Smooth muscle cell (in vitro differentiated cells): ENCODE data around the gene ZNF496. TPM values are rescaled to one million over a fixed set of nuclear protein-coding genes. Genes with fewer than 3 reads are reported as not detected.

ENCODE experiments used
- DNase-seq: peaks from one replicate; lab custom pipeline; 2025; ENCODE audit not compliant: unreplicated experiment; lab: John Stamatoyannopoulos, UW
- H2AFZ ChIP-seq: fragments of 200-600 bp; sonication (generic); 2 replicates; pipeline ENCODE4 v1.6.0; 2016; ENCODE audit warnings: antibody characterized with exemption, low read depth, mild to moderate bottlenecking
- H3F3A ChIP-seq: fragments of 200-600 bp; sonication (generic); 2 replicates; pipeline ENCODE4 v1.6.0; 2017; ENCODE audit warnings: antibody characterized with exemption, low read depth
- H3K27ac ChIP-seq: fragments of 200-600 bp; sonication (generic); 2 replicates; pipeline ENCODE4 v1.5.1; 2016; ENCODE audit warnings: low read depth, mild to moderate bottlenecking
- H3K27me3 ChIP-seq: fragments of 200-600 bp; sonication (generic); 2 replicates; pipeline ENCODE4 v1.6.1; 2016; ENCODE audit warnings: low read depth, mild to moderate bottlenecking
- H3K36me3 ChIP-seq: fragments of 200-600 bp; sonication (generic); 2 replicates; pipeline ENCODE4 v1.5.1; 2016; ENCODE audit warnings: low read depth
- H3K4me1 ChIP-seq: fragments of 200-600 bp; sonication (generic); 2 replicates; pipeline ENCODE4 v1.5.1; 2016; ENCODE audit warnings: low read depth
- H3K4me2 ChIP-seq: fragments of 200-600 bp; sonication (generic); 2 replicates; pipeline ENCODE4 v1.6.0; 2016; ENCODE audit warnings: mild to moderate bottlenecking
- H3K4me3 ChIP-seq: fragments of 200-600 bp; sonication (generic); 2 replicates; pipeline ENCODE4 v1.5.1; 2016; ENCODE audit warnings: mild to moderate bottlenecking
- H3K79me2 ChIP-seq: fragments of 200-600 bp; sonication (generic); 2 replicates; pipeline ENCODE4 v1.6.0; 2016; ENCODE audit warnings: low read depth, mild to moderate bottlenecking
- H3K9ac ChIP-seq: fragments of 200-600 bp; sonication (generic); 2 replicates; pipeline ENCODE4 v1.6.0; 2016; ENCODE audit warnings: low read depth
- H3K9me3 ChIP-seq: fragments of 200-600 bp; sonication (generic); replicated peaks from 2 replicates; pipeline ENCODE4 v1.5.1; 2016; ENCODE audit warnings: low read depth
- H4K20me1 ChIP-seq: fragments of 200-600 bp; sonication (generic); 2 replicates; pipeline ENCODE4 v1.6.0; 2016; ENCODE audit warnings: low read depth
- whole genome bisulfite sequencing: methylation state at CpG from one replicate; pipeline ENCODE4 v1.1.7; 2016; ENCODE audit warnings: low lambda C conversion rate; 5-methylcytosine and 5-hydroxymethylcytosine counted together
- polyA plus RNA-seq: library from polyadenylated mRNA; unstranded; fragments of >200 nt; fragmentation: Nextera tagmentation; extraction: Ambion mirVana; gene quantifications from 2 replicates; pipeline ENCODE4 v1.2.1, GENCODE V29; 2016
- total RNA-seq: library from RNA; depleted of rRNA; stranded (reverse); fragments of >200 nt; gene quantifications from 2 replicates; pipeline ENCODE4 v1.2.3, GENCODE V29; 2014
- TF ChIP-seq, protein P1 (sequence below): fragments of 200-600 bp; sonication (generic); IDR thresholded peaks from 2 replicates; pipeline ENCODE4 v1.5.1; 2017; ENCODE audit warnings: borderline replicate concordance, mild to moderate bottlenecking, antibody characterized with exemption; ENCODE audit not compliant: insufficient read depth, poor library complexity, severe bottlenecking

The ZNF496 gene
- total and polyA plus RNA-seq, 2 experiments from 2014 or later, result 14.8 to 37.0 TPM

GRCh38 chr1:247330548-247331171 lies 1.0 kb downstream of the ZNF496 start:
- 13% methylated on average over 32 of the region's 37 CpGs for WGBS
- Histone ChIP-seq H4K20me1 (peaks cover 62% of the 10 kb centered on the region), H3K27me3 (no peaks in the 10 kb centered on the region), H3K4me2 (peak overlapping the region; percentile 99), H3K36me3 (no peaks in the 10 kb centered on the region), H3K4me1 (peaks cover 26% of the 10 kb centered on the region), H3K79me2 (peaks cover 70% of the 10 kb centered on the region), H3F3A (no peaks in the 10 kb centered on the region), H3K9ac (peak overlapping the region; percentile 94), H3K9me3 (no peaks in the 10 kb centered on the region), H3K27ac (peak overlapping the region; percentile 92), H3K4me3 (peak overlapping the region; percentile 98), H2AFZ (peak overlapping the region; percentile 82)
- TF ChIP-seq, protein P1, sequence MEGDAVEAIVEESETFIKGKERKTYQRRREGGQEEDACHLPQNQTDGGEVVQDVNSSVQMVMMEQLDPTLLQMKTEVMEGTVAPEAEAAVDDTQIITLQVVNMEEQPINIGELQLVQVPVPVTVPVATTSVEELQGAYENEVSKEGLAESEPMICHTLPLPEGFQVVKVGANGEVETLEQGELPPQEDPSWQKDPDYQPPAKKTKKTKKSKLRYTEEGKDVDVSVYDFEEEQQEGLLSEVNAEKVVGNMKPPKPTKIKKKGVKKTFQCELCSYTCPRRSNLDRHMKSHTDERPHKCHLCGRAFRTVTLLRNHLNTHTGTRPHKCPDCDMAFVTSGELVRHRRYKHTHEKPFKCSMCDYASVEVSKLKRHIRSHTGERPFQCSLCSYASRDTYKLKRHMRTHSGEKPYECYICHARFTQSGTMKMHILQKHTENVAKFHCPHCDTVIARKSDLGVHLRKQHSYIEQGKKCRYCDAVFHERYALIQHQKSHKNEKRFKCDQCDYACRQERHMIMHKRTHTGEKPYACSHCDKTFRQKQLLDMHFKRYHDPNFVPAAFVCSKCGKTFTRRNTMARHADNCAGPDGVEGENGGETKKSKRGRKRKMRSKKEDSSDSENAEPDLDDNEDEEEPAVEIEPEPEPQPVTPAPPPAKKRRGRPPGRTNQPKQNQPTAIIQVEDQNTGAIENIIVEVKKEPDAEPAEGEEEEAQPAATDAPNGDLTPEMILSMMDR, result no peak
- DNase-seq, result no peak

DNA sequence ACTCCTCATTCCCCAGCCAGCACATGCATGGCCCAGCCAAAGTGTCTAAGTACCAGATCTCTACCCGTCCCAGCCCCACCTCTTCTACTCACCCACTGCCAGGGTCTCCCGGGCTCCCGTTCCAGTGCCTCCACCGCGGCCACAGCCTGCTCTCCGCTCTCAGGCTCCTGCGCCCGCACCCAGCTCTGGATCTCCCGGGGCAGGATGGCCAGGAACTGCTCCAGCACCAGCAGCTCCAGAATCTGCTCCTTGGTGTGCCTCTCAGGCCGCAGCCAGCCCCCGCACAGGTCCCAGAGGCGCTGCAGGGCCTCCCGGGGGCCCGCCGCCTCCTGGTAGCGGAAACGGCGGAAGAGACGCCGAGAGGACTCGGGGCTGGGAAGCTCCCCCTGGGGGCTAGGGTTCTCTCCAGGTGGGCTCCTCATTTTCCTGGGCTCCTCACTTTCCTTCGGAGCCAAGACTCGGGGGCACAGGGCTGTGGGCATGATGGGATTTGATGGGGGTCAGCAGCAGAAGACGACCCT lies 2.5 kb downstream of the ZNF496 start:
- Histone ChIP-seq H3F3A (no peaks in the 10 kb centered on the region), H3K36me3 (no peaks in the 10 kb centered on the region), H3K4me2 (no peak overlapping the region), H3K9me3 (no peaks in the 10 kb centered on the region), H3K4me1 (peaks cover 21% of the 10 kb centered on the region), H3K27ac (no peak overlapping the region), H4K20me1 (peaks cover 59% of the 10 kb centered on the region), H2AFZ (no peak overlapping the region), H3K27me3 (no peaks in the 10 kb centered on the region), H3K9ac (no peak overlapping the region), H3K79me2 (peaks cover 57% of the 10 kb centered on the region), H3K4me3 (no peak overlapping the region)
- WGBS, result 97% methylated on average over 24 of the region's 24 CpGs
- no peak for DNase-seq
- TF ChIP-seq, protein P1, result no peak

- Histone ChIP-seq H3K9ac (no peak overlapping the region), H3K4me1 (peaks cover 13% of the 10 kb centered on the region), H3K9me3 (no peaks in the 10 kb centered on the region), H3F3A (no peaks in the 10 kb centered on the region), H2AFZ (no peak overlapping the region), H3K4me2 (no peak overlapping the region), H3K79me2 (peaks cover 49% of the 10 kb centered on the region), H3K36me3 (no peaks in the 10 kb centered on the region), H3K4me3 (no peak overlapping the region), H3K27me3 (no peaks in the 10 kb centered on the region), H3K27ac (no peak overlapping the region), H4K20me1 (peaks cover 51% of the 10 kb centered on the region)
- WGBS, result 97% methylated on average over 5 of the region's 5 CpGs
- DNase-seq, result no peak
- TF ChIP-seq, protein P1, result no peak
Measured at GRCh38 chr1:247328311-247328710, 3.4 kb downstream of the ZNF496 start.
